Fibroblast of lung (primary cell): ENCODE results near the gene IHH. TPM values are rescaled to one million over a fixed set of nuclear protein-coding genes. Genes with fewer than 3 reads are reported as not detected.

Source experiments
- DNase-seq, 2 donors: peaks; one replicate each; pipeline versions ENCODE4 v3.0.0 to v3.0.0-alpha.2; 2010; ENCODE audit warnings: low read depth in 2 of 2
- H2AFZ ChIP-seq: 2 replicates; pipeline ENCODE4 v1.5.1; 2012; ENCODE audit warnings: low read length, control low read depth, inconsistent platforms
- H3K27ac ChIP-seq: 2 replicates; pipeline ENCODE4 v1.5.1; 2011; ENCODE audit warnings: low read length, control low read depth; ENCODE audit not compliant: insufficient read depth
- H3K27me3 ChIP-seq: 2 replicates; pipeline ENCODE4 v1.5.1; 2011; ENCODE audit warnings: mild to moderate bottlenecking, low read length; ENCODE audit not compliant: control insufficient read depth, insufficient read depth
- H3K36me3 ChIP-seq: 2 replicates; pipeline ENCODE4 v1.5.1; 2011; ENCODE audit warnings: low read length; ENCODE audit not compliant: control insufficient read depth, insufficient read depth
- H3K4me1 ChIP-seq: 2 replicates; pipeline ENCODE4 v1.5.1; 2011; ENCODE audit warnings: low read length; ENCODE audit not compliant: control insufficient read depth, insufficient read depth; ENCODE audit errors: extremely low read depth
- H3K4me2 ChIP-seq: 2 replicates; pipeline ENCODE4 v1.5.1; 2011; ENCODE audit warnings: low read length, control low read depth; ENCODE audit not compliant: insufficient read depth; ENCODE audit errors: extremely low read depth
- H3K4me3 ChIP-seq, 4 experiments: fragments of 200-600 bp in 1 of 4; sonication (generic) in 1 of 4; replicated peaks in 1 of 4; 2 replicates each; pipeline ENCODE4 v1.5.1; 2011 to 2016; ENCODE audit warnings: low read length in 4 of 4, low read depth in 3 of 4, mild to moderate bottlenecking in 3 of 4, control low read depth in 2 of 4, inconsistent platforms in 1 of 4, mixed read lengths in 1 of 4; ENCODE audit not compliant: insufficient read depth in 1 of 4; ENCODE audit errors: control extremely low read depth in 1 of 4
- H3K79me2 ChIP-seq: 2 replicates; pipeline ENCODE4 v1.5.1; 2012; ENCODE audit warnings: mild to moderate bottlenecking, low read length, inconsistent platforms; ENCODE audit not compliant: control insufficient read depth, insufficient read depth
- H3K9ac ChIP-seq: 2 replicates; pipeline ENCODE4 v1.5.1; 2011; ENCODE audit warnings: mild to moderate bottlenecking, low read length, control low read depth; ENCODE audit not compliant: insufficient read depth
- H3K9me3 ChIP-seq: 2 replicates; pipeline ENCODE4 v1.5.1; 2012; ENCODE audit warnings: low read depth, low read length; ENCODE audit not compliant: control insufficient read depth, insufficient read depth
- H4K20me1 ChIP-seq: 2 replicates; pipeline ENCODE4 v1.5.1; 2011; ENCODE audit warnings: low read length; ENCODE audit not compliant: control insufficient read depth, insufficient read depth; ENCODE audit errors: extremely low read depth
- EZH2 ChIP-seq: IDR thresholded peaks from 2 replicates; pipeline ENCODE4 v1.5.1; 2012; ENCODE audit warnings: low read length, control low read depth, mild to moderate bottlenecking; ENCODE audit errors: missing control alignments
- polyA plus RNA-seq, 2 donors: library from polyadenylated mRNA; depleted of rRNA in 1 of 2; stranded (reverse) in 1 of 2; unstranded in 1 of 2; fragments of >200 nt; gene quantifications; 2 replicates each; pipeline ENCODE4 v1.2.1, GENCODE V29; 2011 to 2012; ENCODE audit warnings: missing spikeins in 1 of 2
- total RNA-seq: library from RNA; depleted of rRNA; stranded (reverse); fragments of >200 nt; gene quantifications from 2 replicates; pipeline ENCODE4 v1.2.1, GENCODE V29; 2014
- TF ChIP-seq, protein P1 (sequence below), 2 donors: IDR thresholded peaks in 1 of 2; conservative IDR thresholded peaks in 1 of 2; 1 replicate in 1 of 2; 2 replicates in 1 of 2; pipeline ENCODE4 v1.5.1; 2011 to 2012; ENCODE audit warnings: low read length in 2 of 2, control low read depth in 1 of 2, inconsistent platforms in 1 of 2, low read depth in 1 of 2, mild to moderate bottlenecking in 1 of 2

Gene IHH
- total and polyA plus RNA-seq, 2 donors (not counting 1 experiment from before 2014, with no cell fraction given) = not detected

DNA sequence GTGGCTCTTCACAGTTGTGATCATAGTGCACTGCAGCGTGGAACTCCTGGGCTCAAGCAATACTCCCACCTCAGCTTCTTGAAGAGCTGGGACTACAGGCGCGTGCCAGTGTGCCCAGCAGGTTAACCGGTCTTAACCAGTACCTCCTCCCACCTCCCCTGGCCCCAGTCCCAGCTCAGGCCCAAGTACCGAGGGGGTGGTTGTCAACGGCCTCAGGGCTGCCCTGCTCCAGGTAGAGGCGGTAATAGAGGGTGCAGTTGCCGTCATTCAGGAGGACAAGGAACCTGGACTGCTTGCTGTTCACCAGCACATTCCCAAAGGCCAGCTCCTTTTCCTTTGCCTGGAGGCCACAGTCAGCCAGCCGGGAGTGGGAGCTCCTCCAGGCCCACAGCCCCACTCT, 39.1 kb downstream of the IHH start:
- Histone ChIP-seq H3K36me3 (no peaks in the 10 kb centered on the region), H3K9ac (no peak overlapping the region), H2AFZ (no peak overlapping the region), H3K79me2 (no peaks in the 10 kb centered on the region), H3K4me1 (no peaks in the 10 kb centered on the region), H3K9me3 (no peaks in the 10 kb centered on the region), H3K27ac (no peak overlapping the region), H4K20me1 (no peaks in the 10 kb centered on the region), H3K4me2 (no peak overlapping the region), H3K27me3 (peaks cover 18% of the 10 kb centered on the region), H3K4me3 (no peak overlapping the region)
- TF ChIP-seq, protein P1, sequence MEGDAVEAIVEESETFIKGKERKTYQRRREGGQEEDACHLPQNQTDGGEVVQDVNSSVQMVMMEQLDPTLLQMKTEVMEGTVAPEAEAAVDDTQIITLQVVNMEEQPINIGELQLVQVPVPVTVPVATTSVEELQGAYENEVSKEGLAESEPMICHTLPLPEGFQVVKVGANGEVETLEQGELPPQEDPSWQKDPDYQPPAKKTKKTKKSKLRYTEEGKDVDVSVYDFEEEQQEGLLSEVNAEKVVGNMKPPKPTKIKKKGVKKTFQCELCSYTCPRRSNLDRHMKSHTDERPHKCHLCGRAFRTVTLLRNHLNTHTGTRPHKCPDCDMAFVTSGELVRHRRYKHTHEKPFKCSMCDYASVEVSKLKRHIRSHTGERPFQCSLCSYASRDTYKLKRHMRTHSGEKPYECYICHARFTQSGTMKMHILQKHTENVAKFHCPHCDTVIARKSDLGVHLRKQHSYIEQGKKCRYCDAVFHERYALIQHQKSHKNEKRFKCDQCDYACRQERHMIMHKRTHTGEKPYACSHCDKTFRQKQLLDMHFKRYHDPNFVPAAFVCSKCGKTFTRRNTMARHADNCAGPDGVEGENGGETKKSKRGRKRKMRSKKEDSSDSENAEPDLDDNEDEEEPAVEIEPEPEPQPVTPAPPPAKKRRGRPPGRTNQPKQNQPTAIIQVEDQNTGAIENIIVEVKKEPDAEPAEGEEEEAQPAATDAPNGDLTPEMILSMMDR (conservative IDR thresholded peaks at IDR 0.05 in 1 of 2, IDR thresholded peaks at IDR 0.05 in 1 of 2; ENCODE audit: low read depth in 1 of 2, low read length in 2 of 2) = no peak
- TF ChIP-seq EZH2 = no peak
- DNase-seq = no peak

DNA sequence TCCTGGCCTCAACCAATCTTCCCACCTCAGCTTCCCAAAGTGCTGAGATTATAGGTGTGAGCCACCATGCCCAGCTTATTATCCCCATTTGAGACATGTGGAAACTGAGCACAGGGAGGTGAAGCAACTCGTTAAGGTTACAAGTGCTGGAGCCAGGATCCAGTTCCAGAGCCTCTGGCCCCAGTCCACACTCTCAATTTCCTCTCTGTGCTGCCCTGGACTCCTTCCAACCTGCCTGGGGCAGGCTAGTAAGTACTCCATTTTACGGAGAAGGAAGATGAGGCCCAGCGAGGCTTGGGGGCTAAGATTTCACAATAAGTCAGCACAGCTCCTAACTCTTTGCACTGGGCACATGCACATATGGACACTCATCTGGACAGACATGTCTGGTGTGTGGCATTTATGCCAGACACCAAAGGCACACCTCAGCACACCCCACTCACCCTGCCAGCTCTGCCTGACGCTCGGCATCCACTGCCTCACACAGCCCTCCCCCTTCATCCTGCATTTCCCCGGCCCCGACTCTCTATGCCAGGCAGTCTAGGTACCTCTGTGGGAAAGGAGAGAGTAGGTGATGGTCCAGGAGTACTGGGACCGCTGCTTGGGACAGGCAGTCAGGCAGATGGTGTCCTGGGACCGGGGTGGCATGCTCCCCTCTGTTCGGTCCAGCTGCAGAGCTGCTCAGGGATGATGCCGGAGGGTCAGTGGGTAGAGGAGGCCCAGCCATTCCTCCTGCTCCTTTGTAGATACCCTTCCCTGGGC, 39.9 kb downstream of the IHH start:
- H3K27ac ChIP-seq = no peak overlapping the region
- DNase-seq = no peak
- no peaks in the 10 kb centered on the region for H3K79me2 ChIP-seq
- no peaks in the 10 kb centered on the region for H4K20me1 ChIP-seq
- H3K9me3 ChIP-seq = no peaks in the 10 kb centered on the region
- no peaks in the 10 kb centered on the region for H3K4me1 ChIP-seq
- H3K4me2 ChIP-seq = no peak overlapping the region
- no peak overlapping the region for H3K4me3 ChIP-seq
- TF ChIP-seq, protein P1 (conservative IDR thresholded peaks at IDR 0.05 in 1 of 2, IDR thresholded peaks at IDR 0.05 in 1 of 2; ENCODE audit: low read depth in 1 of 2, low read length in 2 of 2) = no peak
- H2AFZ ChIP-seq = no peak overlapping the region
- no peaks in the 10 kb centered on the region for H3K36me3 ChIP-seq
- H3K27me3 ChIP-seq = peaks cover 18% of the 10 kb centered on the region
- no peak overlapping the region for H3K9ac ChIP-seq

GRCh38 chr2:219019436-219019835, 41.3 kb downstream of the IHH start:
- no peak overlapping the region for H2AFZ ChIP-seq
- no peaks in the 10 kb centered on the region for H3K4me1 ChIP-seq
- H3K36me3 ChIP-seq = no peaks in the 10 kb centered on the region
- no peak for TF ChIP-seq EZH2
- TF ChIP-seq, protein P1 (conservative IDR thresholded peaks at IDR 0.05 in 1 of 2, IDR thresholded peaks at IDR 0.05 in 1 of 2; ENCODE audit: low read depth in 1 of 2, low read length in 2 of 2) = no peak
- peaks cover 11% of the 10 kb centered on the region for H3K27me3 ChIP-seq
- DNase-seq = no peak
- H3K4me2 ChIP-seq = no peak overlapping the region
- no peak overlapping the region for H3K4me3 ChIP-seq
- H3K27ac ChIP-seq = no peak overlapping the region
- no peaks in the 10 kb centered on the region for H3K9me3 ChIP-seq
- no peaks in the 10 kb centered on the region for H3K79me2 ChIP-seq
- H4K20me1 ChIP-seq = no peaks in the 10 kb centered on the region
- no peak overlapping the region for H3K9ac ChIP-seq
